Measurements from ENCODE around the gene TBKBP1. TPM values are rescaled to one million over a fixed set of nuclear protein-coding genes. Genes with fewer than 3 reads are reported as not detected.

The TBKBP1 gene
- total and polyA plus RNA-seq, 9 of the 15 experiments (the other 6 are each of a cell fraction or from before 2014, with no cell fraction given) = 0.03 to 15.6 (median 6.8) TPM

GRCh38 chr17:47698749-47699535 lies 5.0 kb downstream of the TBKBP1 start (continued):
- no peak for TF ChIP-seq CHD4 (IDR thresholded peaks at IDR 0.05; ENCODE audit: insufficient read depth, insufficient replicate concordance, low read depth, low read length, poor library complexity, severe bottlenecking)
- TF ChIP-seq, protein P1, sequence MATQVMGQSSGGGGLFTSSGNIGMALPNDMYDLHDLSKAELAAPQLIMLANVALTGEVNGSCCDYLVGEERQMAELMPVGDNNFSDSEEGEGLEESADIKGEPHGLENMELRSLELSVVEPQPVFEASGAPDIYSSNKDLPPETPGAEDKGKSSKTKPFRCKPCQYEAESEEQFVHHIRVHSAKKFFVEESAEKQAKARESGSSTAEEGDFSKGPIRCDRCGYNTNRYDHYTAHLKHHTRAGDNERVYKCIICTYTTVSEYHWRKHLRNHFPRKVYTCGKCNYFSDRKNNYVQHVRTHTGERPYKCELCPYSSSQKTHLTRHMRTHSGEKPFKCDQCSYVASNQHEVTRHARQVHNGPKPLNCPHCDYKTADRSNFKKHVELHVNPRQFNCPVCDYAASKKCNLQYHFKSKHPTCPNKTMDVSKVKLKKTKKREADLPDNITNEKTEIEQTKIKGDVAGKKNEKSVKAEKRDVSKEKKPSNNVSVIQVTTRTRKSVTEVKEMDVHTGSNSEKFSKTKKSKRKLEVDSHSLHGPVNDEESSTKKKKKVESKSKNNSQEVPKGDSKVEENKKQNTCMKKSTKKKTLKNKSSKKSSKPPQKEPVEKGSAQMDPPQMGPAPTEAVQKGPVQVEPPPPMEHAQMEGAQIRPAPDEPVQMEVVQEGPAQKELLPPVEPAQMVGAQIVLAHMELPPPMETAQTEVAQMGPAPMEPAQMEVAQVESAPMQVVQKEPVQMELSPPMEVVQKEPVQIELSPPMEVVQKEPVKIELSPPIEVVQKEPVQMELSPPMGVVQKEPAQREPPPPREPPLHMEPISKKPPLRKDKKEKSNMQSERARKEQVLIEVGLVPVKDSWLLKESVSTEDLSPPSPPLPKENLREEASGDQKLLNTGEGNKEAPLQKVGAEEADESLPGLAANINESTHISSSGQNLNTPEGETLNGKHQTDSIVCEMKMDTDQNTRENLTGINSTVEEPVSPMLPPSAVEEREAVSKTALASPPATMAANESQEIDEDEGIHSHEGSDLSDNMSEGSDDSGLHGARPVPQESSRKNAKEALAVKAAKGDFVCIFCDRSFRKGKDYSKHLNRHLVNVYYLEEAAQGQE (IDR thresholded peaks at IDR 0.05; ENCODE audit: borderline replicate concordance) = peak; percentile 62; the same call in 1 of the 2 replicates
- TF ChIP-seq, protein P1 (CRISPR knock-in tag; IDR thresholded peaks at IDR 0.05; ENCODE audit: low read depth) = no peak
- no peak for TF ChIP-seq ZBTB17 (CRISPR knock-in tag; IDR thresholded peaks at IDR 0.05)
- TF ChIP-seq ZNF134 (CRISPR knock-in tag; conservative IDR thresholded peaks at IDR 0.05) = no peak
- no peak for TF ChIP-seq RBM14 (IDR thresholded peaks at IDR 0.05; ENCODE audit: borderline replicate concordance, insufficient read depth, low read depth, low read length)
- 0 out of 2 replicates have a peak, but pooled peaks have one; percentile 68 for TF ChIP-seq OTX1 (CRISPR knock-in tag; IDR thresholded peaks at IDR 0.05)
- TF ChIP-seq DNMT1 (IDR thresholded peaks at IDR 0.05) = no peak
- TF ChIP-seq, protein P2, sequence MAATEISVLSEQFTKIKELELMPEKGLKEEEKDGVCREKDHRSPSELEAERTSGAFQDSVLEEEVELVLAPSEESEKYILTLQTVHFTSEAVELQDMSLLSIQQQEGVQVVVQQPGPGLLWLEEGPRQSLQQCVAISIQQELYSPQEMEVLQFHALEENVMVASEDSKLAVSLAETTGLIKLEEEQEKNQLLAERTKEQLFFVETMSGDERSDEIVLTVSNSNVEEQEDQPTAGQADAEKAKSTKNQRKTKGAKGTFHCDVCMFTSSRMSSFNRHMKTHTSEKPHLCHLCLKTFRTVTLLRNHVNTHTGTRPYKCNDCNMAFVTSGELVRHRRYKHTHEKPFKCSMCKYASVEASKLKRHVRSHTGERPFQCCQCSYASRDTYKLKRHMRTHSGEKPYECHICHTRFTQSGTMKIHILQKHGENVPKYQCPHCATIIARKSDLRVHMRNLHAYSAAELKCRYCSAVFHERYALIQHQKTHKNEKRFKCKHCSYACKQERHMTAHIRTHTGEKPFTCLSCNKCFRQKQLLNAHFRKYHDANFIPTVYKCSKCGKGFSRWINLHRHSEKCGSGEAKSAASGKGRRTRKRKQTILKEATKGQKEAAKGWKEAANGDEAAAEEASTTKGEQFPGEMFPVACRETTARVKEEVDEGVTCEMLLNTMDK (IDR thresholded peaks at IDR 0.05; ENCODE audit: borderline replicate concordance, insufficient read depth, low read depth, low read length, poor library complexity, severe bottlenecking) = peak; percentile 60
- TF ChIP-seq THRB (CRISPR knock-in tag; conservative IDR thresholded peaks at IDR 0.05) = 0 out of 2 replicates have a peak, but pooled peaks have one; percentile 20
- TF ChIP-seq SIX5 (IDR thresholded peaks at IDR 0.05; ENCODE audit: borderline replicate concordance in 1 of 2, insufficient read depth in 1 of 2, low read depth in 1 of 2, low read length in 2 of 2) = no peak
- 0 out of 2 replicates have a peak, but pooled peaks have one; percentile 29 for TF ChIP-seq ZBTB26 (CRISPR knock-in tag; IDR thresholded peaks at IDR 0.05)
- no peak for TF ChIP-seq DIDO1 (tag; IDR thresholded peaks at IDR 0.05; ENCODE audit: low read depth)
